Heart left ventricle (tissue), 13 donors: ENCODE results near the gene RPS15.

ENCODE experiments used
- CTCF ChIP-seq, 12 donors: fragments of 200-600 bp; sonication (generic) in 4 of 12; IDR thresholded peaks; one replicate each; pipeline versions ENCODE4 v1.5.0 to v1.8.0; 2018 to 2022; ENCODE audit warnings: antibody characterized with exemption in 12 of 12, mild to moderate bottlenecking in 5 of 12
- POLR2A ChIP-seq, 2 donors: fragments of 450-650 bp; IDR thresholded peaks; one replicate each; pipeline ENCODE4 v1.6.1; 2017; ENCODE audit warnings: antibody characterized with exemption in 2 of 2, mild to moderate bottlenecking in 2 of 2, moderate library complexity in 2 of 2
- donor health status: ischemic (EF 13 %, LVEDD 7.1; RV severe dilation, severe dysfunction).
- donor health status: DM: no; HTN: yes; CAD: no.
- donor health status: DM: no; HTN: no; CAD: no.
- donor health status: ischemic (EF 25% LVEDD 6.9; RV normal size, moderate dysfunction).
- donor health status: ischemic (EF 25% LVEDD 5.7; RV mildly dilated, moderate dysfunction).
- donor health status: ischemic (EF 35%, LVEDD 5.7; RV mildly dilated, moderate dysfunction).
- donor health status: nonischemic (EF 11% LVEDD 7.7; RV severe dilation, severe dysfunction).
- donor health status: DM: yes; HTN: yes; CAD: no.
- donor health status: PGD.
- donor health status: ischemic (EF 29% LVEDD 5.4; RV normal size, mild dysfunction).
- donor health status: nonischemic (EF 23%, LVEDD 6.1; RV moderate dilation, normal function).

GRCh38 chr19:1412323-1412923, 25.8 kb upstream of the RPS15 start:
- TF ChIP-seq POLR2A (IDR thresholded peaks at IDR 0.05) (no peak), CTCF (IDR thresholded peaks at IDR 0.05) (no peak)
